OCI-LY7 (cell line): ENCODE measurements around the gene CYP2W1.

ENCODE experiments used
- CTCF ChIP-seq: fragments of 200-600 bp; sonication (generic); conservative IDR thresholded peaks from 2 replicates; pipeline ENCODE4 v1.5.1; 2014; ENCODE audit warnings: mild to moderate bottlenecking, antibody characterized with exemption, low read length, moderate library complexity, mixed read lengths
- EZH2phosphoT487 ChIP-seq: fragments of 200-600 bp; sonication (generic); IDR thresholded peaks from 2 replicates; pipeline ENCODE4 v1.6.1; 2018; ENCODE audit warnings: low read depth, borderline replicate concordance, mild to moderate bottlenecking, mixed run types, antibody characterized with exemption, low read length, moderate library complexity, mixed read lengths

- TF ChIP-seq CTCF (no peak), EZH2phosphoT487 (no peak)
Observed at GRCh38 chr7:975702-976473, 7.1 kb upstream of the CYP2W1 start.
